A549 (cell line): Measurements from ENCODE around the gene POLR2J. TPM values are rescaled to one million over a fixed set of nuclear protein-coding genes. Genes with fewer than 3 reads are reported as not detected.
"Not testable (repeated sequence)": the region's sequence is repeated elsewhere in the genome, so short reads cannot be mapped to it uniquely, and the experiment has no call there.

Experiments
- ATAC-seq, 2 experiments: fragments of 200-7000 bp in 1 of 2; fragments of >200 bp in 1 of 2; cut with Nextera tagmentation in 1 of 2; cut with Tn5 transposase in 1 of 2; 3 replicates each; pipeline versions ENCODE4 v1.8.0 to v1.9.1; 2018 to 2020; ENCODE audit warnings: mild to moderate bottlenecking in 1 of 2, moderate library complexity in 1 of 2
- CTCF ChIA-PET: fragments of 300-600 bp; sonication (Branson Sonifier 250); formaldehyde crosslinking; extraction: SDS; loops from one replicate; lab custom pipeline; 2021; ENCODE audit warnings: antibody characterized with exemption, inconsistent platforms; lab: Yijun Ruan, JAX
- POLR2A ChIA-PET: fragments of 350-600 bp; formaldehyde crosslinking; extraction: SDS; loops from one replicate; lab custom pipeline; 2021; ENCODE audit warnings: antibody characterized with exemption, inconsistent platforms; lab: Yijun Ruan, JAX
- DNase-seq, 2 experiments: peaks; one replicate each; pipeline versions ENCODE4 v3.0.0 to v3.0.0-alpha.2; 2011 to 2016; ENCODE audit warnings: low read depth in 1 of 2, low spot score in 1 of 2
- FAIRE-seq: peaks from 2 replicates; lab custom pipeline; 2011; peaks lifted over from hg19 to GRCh38; lab: Jason Lieb, UNC
- H3K27ac ChIP-seq, 2 experiments: fragments of >200 bp; sonication (Bioruptor Twin); formaldehyde crosslinking; 3 replicates each; pipeline ENCODE4 v1.5.1; 2016 to 2017
- H3K4me1 ChIP-seq: fragments of >200 bp; sonication (Bioruptor Twin); formaldehyde crosslinking; 3 replicates; pipeline ENCODE4 v1.6.1; 2016
- H3K4me2 ChIP-seq: fragments of >200 bp; sonication (Bioruptor Twin); formaldehyde crosslinking; 3 replicates; pipeline ENCODE4 v1.6.1; 2016
- H3K4me3 ChIP-seq: fragments of >200 bp; sonication (Bioruptor Twin); formaldehyde crosslinking; 3 replicates; pipeline ENCODE4 v1.5.1; 2016
- H3K9me3 ChIP-seq: fragments of >200 bp; sonication (Bioruptor Twin); formaldehyde crosslinking; 3 replicates; pipeline ENCODE4 v1.6.1; 2016
- BHLHE40 ChIP-seq: IDR thresholded peaks from 2 replicates; pipeline ENCODE4 v1.6.1; 2012; ENCODE audit warnings: low read depth, low read length, inconsistent platforms
- CBX2 ChIP-seq: fragments of 200-600 bp; sonication (generic); IDR thresholded peaks from 2 replicates; pipeline ENCODE4 v1.6.1; 2016; ENCODE audit warnings: low read depth, mild to moderate bottlenecking, borderline replicate concordance
- EHMT2 ChIP-seq: fragments of 200-600 bp; sonication (generic); IDR thresholded peaks from 2 replicates; pipeline ENCODE4 v1.6.1; 2016; ENCODE audit warnings: antibody characterized with exemption, low read depth, mild to moderate bottlenecking, moderate library complexity
- EP300 ChIP-seq, 2 experiments: fragments of >200 bp; sonication (Bioruptor Twin); formaldehyde crosslinking; IDR thresholded peaks; 2 replicates in 1 of 2; 3 replicates in 1 of 2; pipeline ENCODE4 v1.6.1; 2016 to 2017
- FOSL2 ChIP-seq, 2 experiments: fragments of 450-650 bp in 1 of 2; fragments of >200 bp in 1 of 2; sonication (Bioruptor Twin) in 1 of 2; formaldehyde crosslinking; IDR thresholded peaks; 2 replicates each; pipeline versions ENCODE4 v1.5.0 to v1.6.1; 2016 to 2020; ENCODE audit warnings: mild to moderate bottlenecking in 1 of 2, moderate library complexity in 1 of 2
- GATA3 ChIP-seq: IDR thresholded peaks from 2 replicates; pipeline ENCODE4 v1.6.1; 2012; ENCODE audit warnings: borderline replicate concordance
- HDAC2 ChIP-seq: fragments of 200-600 bp; sonication (generic); IDR thresholded peaks from 2 replicates; pipeline ENCODE4 v1.6.1; 2016
- JUNB ChIP-seq: fragments of >200 bp; sonication (Bioruptor Twin); formaldehyde crosslinking; IDR thresholded peaks from 2 replicates; pipeline ENCODE4 v1.6.1; 2016
- MAFK ChIP-seq: fragments of 450-650 bp; IDR thresholded peaks from 2 replicates; pipeline ENCODE4 v1.6.1; 2014; ENCODE audit not compliant: partially characterized antibody
- NR3C1 ChIP-seq: fragments of >200 bp; sonication (Bioruptor Twin); formaldehyde crosslinking; IDR thresholded peaks from 3 replicates; pipeline ENCODE4 v1.6.1; 2017
- SMC3 ChIP-seq: fragments of >200 bp; sonication (Bioruptor Twin); formaldehyde crosslinking; IDR thresholded peaks from 3 replicates; pipeline ENCODE4 v1.6.1; 2018; ENCODE audit warnings: inconsistent platforms
- ZFP36 ChIP-seq: fragments of 450-650 bp; IDR thresholded peaks from 2 replicates; pipeline ENCODE4 v1.6.1; 2014; ENCODE audit warnings: borderline replicate concordance; ENCODE audit not compliant: partially characterized antibody
- ZNF302 ChIP-seq: fragments of 250-450 bp; sonication (Bioruptor Pico); IDR thresholded peaks from 2 replicates; pipeline ENCODE4 v1.9.0; 2021; ENCODE audit warnings: inconsistent platforms, mild to moderate bottlenecking, moderate library complexity
- WGBS: methylation state at CpG from one replicate; pipeline ENCODE4 v1.1.6; 2017; ENCODE audit errors: missing lambda C conversion rate; 5-methylcytosine and 5-hydroxymethylcytosine counted together
- polyA plus RNA-seq, 4 experiments: library from polyadenylated mRNA; depleted of rRNA in 3 of 4; stranded (reverse); fragments of >200 nt; fragmentation: RNase III in 1 of 4; extraction: RNeasy Plus Mini Kit Qiagen cat#74134 plus additional on column Dnase treatment in 1 of 4; gene quantifications; 2 replicates in 3 of 4; 3 replicates in 1 of 4; pipeline ENCODE4 v1.2.3, GENCODE V29; 2011 to 2017
- TF ChIP-seq, protein P1 (sequence below): fragments of >200 bp; sonication (Bioruptor Twin); formaldehyde crosslinking; IDR thresholded peaks from 3 replicates; pipeline ENCODE4 v1.6.1; 2016
- TF ChIP-seq, protein P2 (sequence below): fragments of 150-350 bp; IDR thresholded peaks from 2 replicates; pipeline ENCODE4 v1.6.1; 2014; ENCODE audit warnings: low read depth, mild to moderate bottlenecking, low read length
- TF ChIP-seq, protein P3 (sequence below): fragments of 200-600 bp; sonication (generic); IDR thresholded peaks from 2 replicates; pipeline ENCODE4 v1.6.1; 2016; ENCODE audit warnings: antibody characterized with exemption, mild to moderate bottlenecking, moderate library complexity
- TF ChIP-seq, protein P4 (sequence below): fragments of 450-650 bp; IDR thresholded peaks from 2 replicates; pipeline ENCODE4 v1.6.1; 2014; ENCODE audit warnings: antibody characterized with exemption
- TF ChIP-seq, protein P5 (sequence below): fragments of >200 bp; sonication (Bioruptor Twin); formaldehyde crosslinking; IDR thresholded peaks from 2 replicates; pipeline ENCODE4 v1.6.1; 2016
- TF ChIP-seq, protein P6 (sequence below): fragments of 250-450 bp; sonication (Bioruptor Pico); IDR thresholded peaks from 2 replicates; pipeline ENCODE4 v1.5.0; 2020; ENCODE audit warnings: low read depth, mild to moderate bottlenecking, moderate library complexity
- TF ChIP-seq, protein P7 (sequence below): fragments of 250-450 bp; sonication (Bioruptor Pico); IDR thresholded peaks from 2 replicates; pipeline ENCODE4 v1.5.0; 2021; ENCODE audit warnings: mild to moderate bottlenecking, moderate library complexity, borderline replicate concordance

The POLR2J gene
- polyA plus RNA-seq, 2 of the 4 experiments (the other 2 are of a cell fraction) = 99.0 to 104 TPM

DNA sequence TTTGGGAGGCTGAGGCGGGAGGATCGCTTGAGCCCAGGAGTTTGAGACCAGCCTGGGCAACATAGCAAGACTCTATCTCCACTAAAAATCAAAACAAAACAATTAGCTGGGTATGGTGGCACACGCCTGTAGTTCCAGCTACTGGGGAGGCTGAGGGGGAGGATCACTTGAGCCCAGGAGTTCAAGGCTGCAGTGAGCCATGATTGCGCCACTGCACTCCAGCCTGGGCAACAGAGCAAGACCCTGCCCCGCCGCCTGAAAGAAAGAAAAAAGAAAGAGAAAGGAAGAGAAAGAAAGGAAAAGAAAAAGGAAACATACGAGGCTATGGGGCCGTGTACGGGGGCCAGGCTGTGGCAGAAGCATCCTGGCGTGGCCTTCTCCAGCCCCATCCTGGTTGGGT is 23.8 kb downstream of the POLR2J start:
- DNase-seq, H3K4me1 ChIP-seq, H3K27ac ChIP-seq, POLR2A ChIA-PET, ATAC-seq, FAIRE-seq, H3K9me3 ChIP-seq, H3K4me2 ChIP-seq, H3K4me3 ChIP-seq: not testable (repeated sequence)
- CTCF ChIA-PET = interaction anchor here (0.7 to 2.2 kb wide), 4 partner anchors 12 to 51 kb away, joined by 3 to 7 read pairs (median 4); no protein-coding TSS in a partner anchor
- 90% methylated on average over 10 of the region's 10 CpGs for WGBS

DNA sequence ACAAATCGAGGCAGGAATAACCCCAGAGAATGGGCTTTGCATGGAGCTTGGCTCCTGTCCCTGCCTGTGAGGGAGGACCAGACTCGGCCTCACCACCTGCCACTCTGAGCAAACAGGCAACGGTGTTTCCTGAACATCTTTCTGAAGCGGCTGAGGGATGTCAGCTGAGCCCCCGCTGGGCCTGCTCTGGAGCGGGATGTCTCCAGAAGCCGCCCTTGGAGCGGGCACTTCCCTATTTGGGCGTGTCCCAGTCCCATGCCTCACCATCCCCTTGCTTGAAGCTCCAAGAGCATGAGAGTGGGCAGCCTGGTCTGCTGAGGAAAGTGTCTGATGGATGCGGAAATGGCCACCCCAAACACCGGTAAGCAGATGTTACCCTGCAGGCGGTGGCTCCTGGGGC is 24.3 kb downstream of the POLR2J start:
- TF ChIP-seq, protein P1, sequence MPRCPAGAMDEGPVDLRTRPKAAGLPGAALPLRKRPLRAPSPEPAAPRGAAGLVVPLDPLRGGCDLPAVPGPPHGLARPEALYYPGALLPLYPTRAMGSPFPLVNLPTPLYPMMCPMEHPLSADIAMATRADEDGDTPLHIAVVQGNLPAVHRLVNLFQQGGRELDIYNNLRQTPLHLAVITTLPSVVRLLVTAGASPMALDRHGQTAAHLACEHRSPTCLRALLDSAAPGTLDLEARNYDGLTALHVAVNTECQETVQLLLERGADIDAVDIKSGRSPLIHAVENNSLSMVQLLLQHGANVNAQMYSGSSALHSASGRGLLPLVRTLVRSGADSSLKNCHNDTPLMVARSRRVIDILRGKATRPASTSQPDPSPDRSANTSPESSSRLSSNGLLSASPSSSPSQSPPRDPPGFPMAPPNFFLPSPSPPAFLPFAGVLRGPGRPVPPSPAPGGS = no peak
- TF ChIP-seq CBX2 (no peak), NR3C1 (no peak), JUNB (no peak), GATA3 (no peak), FOSL2 (IDR thresholded peaks at IDR 0.05) (no peak), FOSL2 (CRISPR knock-in tag; IDR thresholded peaks at IDR 0.05) (no peak), SMC3 (no peak), EP300 (IDR thresholded peaks at IDR 0.05) (no peak), ZFP36 (no peak), ZNF302 (no peak), EHMT2 (no peak), HDAC2 (no peak), MAFK (no peak), BHLHE40 (no peak)
- TF ChIP-seq, protein P2, sequence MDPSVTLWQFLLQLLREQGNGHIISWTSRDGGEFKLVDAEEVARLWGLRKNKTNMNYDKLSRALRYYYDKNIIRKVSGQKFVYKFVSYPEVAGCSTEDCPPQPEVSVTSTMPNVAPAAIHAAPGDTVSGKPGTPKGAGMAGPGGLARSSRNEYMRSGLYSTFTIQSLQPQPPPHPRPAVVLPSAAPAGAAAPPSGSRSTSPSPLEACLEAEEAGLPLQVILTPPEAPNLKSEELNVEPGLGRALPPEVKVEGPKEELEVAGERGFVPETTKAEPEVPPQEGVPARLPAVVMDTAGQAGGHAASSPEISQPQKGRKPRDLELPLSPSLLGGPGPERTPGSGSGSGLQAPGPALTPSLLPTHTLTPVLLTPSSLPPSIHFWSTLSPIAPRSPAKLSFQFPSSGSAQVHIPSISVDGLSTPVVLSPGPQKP = no peak
- TF ChIP-seq, protein P3, sequence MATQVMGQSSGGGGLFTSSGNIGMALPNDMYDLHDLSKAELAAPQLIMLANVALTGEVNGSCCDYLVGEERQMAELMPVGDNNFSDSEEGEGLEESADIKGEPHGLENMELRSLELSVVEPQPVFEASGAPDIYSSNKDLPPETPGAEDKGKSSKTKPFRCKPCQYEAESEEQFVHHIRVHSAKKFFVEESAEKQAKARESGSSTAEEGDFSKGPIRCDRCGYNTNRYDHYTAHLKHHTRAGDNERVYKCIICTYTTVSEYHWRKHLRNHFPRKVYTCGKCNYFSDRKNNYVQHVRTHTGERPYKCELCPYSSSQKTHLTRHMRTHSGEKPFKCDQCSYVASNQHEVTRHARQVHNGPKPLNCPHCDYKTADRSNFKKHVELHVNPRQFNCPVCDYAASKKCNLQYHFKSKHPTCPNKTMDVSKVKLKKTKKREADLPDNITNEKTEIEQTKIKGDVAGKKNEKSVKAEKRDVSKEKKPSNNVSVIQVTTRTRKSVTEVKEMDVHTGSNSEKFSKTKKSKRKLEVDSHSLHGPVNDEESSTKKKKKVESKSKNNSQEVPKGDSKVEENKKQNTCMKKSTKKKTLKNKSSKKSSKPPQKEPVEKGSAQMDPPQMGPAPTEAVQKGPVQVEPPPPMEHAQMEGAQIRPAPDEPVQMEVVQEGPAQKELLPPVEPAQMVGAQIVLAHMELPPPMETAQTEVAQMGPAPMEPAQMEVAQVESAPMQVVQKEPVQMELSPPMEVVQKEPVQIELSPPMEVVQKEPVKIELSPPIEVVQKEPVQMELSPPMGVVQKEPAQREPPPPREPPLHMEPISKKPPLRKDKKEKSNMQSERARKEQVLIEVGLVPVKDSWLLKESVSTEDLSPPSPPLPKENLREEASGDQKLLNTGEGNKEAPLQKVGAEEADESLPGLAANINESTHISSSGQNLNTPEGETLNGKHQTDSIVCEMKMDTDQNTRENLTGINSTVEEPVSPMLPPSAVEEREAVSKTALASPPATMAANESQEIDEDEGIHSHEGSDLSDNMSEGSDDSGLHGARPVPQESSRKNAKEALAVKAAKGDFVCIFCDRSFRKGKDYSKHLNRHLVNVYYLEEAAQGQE = no peak
- TF ChIP-seq, protein P4, sequence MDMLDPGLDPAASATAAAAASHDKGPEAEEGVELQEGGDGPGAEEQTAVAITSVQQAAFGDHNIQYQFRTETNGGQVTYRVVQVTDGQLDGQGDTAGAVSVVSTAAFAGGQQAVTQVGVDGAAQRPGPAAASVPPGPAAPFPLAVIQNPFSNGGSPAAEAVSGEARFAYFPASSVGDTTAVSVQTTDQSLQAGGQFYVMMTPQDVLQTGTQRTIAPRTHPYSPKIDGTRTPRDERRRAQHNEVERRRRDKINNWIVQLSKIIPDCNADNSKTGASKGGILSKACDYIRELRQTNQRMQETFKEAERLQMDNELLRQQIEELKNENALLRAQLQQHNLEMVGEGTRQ = no peak
- TF ChIP-seq, protein P5, sequence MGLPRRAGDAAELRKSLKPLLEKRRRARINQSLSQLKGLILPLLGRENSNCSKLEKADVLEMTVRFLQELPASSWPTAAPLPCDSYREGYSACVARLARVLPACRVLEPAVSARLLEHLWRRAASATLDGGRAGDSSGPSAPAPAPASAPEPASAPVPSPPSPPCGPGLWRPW = no peak
- TF ChIP-seq, protein P6, sequence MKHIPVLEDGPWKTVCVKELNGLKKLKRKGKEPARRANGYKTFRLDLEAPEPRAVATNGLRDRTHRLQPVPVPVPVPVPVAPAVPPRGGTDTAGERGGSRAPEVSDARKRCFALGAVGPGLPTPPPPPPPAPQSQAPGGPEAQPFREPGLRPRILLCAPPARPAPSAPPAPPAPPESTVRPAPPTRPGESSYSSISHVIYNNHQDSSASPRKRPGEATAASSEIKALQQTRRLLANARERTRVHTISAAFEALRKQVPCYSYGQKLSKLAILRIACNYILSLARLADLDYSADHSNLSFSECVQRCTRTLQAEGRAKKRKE (CRISPR knock-in tag) = no peak
- TF ChIP-seq, protein P7, sequence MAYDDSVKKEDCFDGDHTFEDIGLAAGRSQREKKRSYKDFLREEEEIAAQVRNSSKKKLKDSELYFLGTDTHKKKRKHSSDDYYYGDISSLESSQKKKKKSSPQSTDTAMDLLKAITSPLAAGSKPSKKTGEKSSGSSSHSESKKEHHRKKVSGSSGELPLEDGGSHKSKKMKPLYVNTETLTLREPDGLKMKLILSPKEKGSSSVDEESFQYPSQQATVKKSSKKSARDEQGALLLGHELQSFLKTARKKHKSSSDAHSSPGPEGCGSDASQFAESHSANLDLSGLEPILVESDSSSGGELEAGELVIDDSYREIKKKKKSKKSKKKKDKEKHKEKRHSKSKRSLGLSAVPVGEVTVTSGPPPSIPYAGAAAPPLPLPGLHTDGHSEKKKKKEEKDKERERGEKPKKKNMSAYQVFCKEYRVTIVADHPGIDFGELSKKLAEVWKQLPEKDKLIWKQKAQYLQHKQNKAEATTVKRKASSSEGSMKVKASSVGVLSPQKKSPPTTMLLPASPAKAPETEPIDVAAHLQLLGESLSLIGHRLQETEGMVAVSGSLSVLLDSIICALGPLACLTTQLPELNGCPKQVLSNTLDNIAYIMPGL (CRISPR knock-in tag) = no peak
- no peak overlapping the region for H3K27ac ChIP-seq
- POLR2A ChIA-PET = no interaction called here
- ATAC-seq = no peak
- CTCF ChIA-PET = interaction anchor here (1.5 to 2.2 kb wide), 2 partner anchors 42 to 50 kb away, joined by 5 to 7 read pairs; no protein-coding TSS in a partner anchor
- no peaks in the 10 kb centered on the region for H3K9me3 ChIP-seq
- no peak overlapping the region for H3K4me3 ChIP-seq
- no peaks in the 10 kb centered on the region for H3K4me1 ChIP-seq
- H3K4me2 ChIP-seq = no peak overlapping the region
- FAIRE-seq = no peak
- 76% methylated on average over 12 of the region's 12 CpGs for WGBS
- DNase-seq = no peak
